ENCODE measurements around the gene CSMD2. TPM values are rescaled to one million over a fixed set of nuclear protein-coding genes. Genes with fewer than 3 reads are reported as not detected.

CSMD2 gene
- total RNA-seq, 1 experiment from 2014 or later, result 2.8 TPM

DNA sequence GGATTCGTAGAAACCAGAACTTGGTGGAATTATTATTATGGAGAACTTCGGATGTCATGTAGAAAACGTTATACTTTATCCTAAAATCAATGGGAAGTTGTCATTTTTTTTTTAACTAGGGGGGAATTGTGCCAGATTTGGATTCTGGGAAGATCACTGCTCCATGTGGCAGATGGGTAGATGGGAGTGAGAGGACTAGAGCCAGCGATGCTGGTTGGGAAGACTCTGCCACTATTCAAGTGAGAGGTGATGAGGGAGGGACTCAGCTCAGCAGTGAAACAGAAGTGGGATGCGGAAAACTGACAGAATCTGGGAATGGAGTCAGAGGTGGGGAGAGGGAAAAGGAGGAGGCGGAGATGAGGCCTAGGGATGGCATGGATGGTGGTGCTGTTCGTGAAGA is 382.3 kb downstream of the CSMD2 start:
- Histone ChIP-seq H3K9me3 (ENCODE audit: low read depth, low read length, poor library complexity, severe bottlenecking) (no peaks in the 10 kb centered on the region), H3K36me3 (ENCODE audit: insufficient read depth, low read length, poor library complexity, severe bottlenecking) (no peaks in the 10 kb centered on the region), H3K27ac (ENCODE audit: low read depth, low read length, poor library complexity, severe bottlenecking) (no peak overlapping the region), H3K27me3 (replicated peaks; ENCODE audit: insufficient read depth, low read depth, low read length, poor library complexity) (no peaks in the 10 kb centered on the region), H3K4me1 (ENCODE audit: insufficient read depth, low read length, poor library complexity, severe bottlenecking) (no peaks in the 10 kb centered on the region), H3K4me3 (ENCODE audit: low read depth, low read length, poor library complexity, severe bottlenecking) (no peak overlapping the region)
- TF ChIP-seq EZH2 (IDR thresholded peaks at IDR 0.05; ENCODE audit: borderline replicate concordance, low read depth, low read length, poor library complexity, severe bottlenecking), result no peak
- TF ChIP-seq, protein P1, sequence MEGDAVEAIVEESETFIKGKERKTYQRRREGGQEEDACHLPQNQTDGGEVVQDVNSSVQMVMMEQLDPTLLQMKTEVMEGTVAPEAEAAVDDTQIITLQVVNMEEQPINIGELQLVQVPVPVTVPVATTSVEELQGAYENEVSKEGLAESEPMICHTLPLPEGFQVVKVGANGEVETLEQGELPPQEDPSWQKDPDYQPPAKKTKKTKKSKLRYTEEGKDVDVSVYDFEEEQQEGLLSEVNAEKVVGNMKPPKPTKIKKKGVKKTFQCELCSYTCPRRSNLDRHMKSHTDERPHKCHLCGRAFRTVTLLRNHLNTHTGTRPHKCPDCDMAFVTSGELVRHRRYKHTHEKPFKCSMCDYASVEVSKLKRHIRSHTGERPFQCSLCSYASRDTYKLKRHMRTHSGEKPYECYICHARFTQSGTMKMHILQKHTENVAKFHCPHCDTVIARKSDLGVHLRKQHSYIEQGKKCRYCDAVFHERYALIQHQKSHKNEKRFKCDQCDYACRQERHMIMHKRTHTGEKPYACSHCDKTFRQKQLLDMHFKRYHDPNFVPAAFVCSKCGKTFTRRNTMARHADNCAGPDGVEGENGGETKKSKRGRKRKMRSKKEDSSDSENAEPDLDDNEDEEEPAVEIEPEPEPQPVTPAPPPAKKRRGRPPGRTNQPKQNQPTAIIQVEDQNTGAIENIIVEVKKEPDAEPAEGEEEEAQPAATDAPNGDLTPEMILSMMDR (conservative IDR thresholded peaks at IDR 0.05; ENCODE audit: low read depth, low read length), result no peak
- intact Hi-C loops (cut with micrococcal nuclease; ENCODE audit: unreplicated experiment), result no loop called here
- DNase-seq (ENCODE audit: low spot score), result no peak
- CTCF ChIA-PET, result no interaction called here
- no TSS peak for BruUV-seq (replicated peaks)
- POLR2A ChIA-PET (ENCODE audit: low non-redundant PET), result no interaction called here

DNA sequence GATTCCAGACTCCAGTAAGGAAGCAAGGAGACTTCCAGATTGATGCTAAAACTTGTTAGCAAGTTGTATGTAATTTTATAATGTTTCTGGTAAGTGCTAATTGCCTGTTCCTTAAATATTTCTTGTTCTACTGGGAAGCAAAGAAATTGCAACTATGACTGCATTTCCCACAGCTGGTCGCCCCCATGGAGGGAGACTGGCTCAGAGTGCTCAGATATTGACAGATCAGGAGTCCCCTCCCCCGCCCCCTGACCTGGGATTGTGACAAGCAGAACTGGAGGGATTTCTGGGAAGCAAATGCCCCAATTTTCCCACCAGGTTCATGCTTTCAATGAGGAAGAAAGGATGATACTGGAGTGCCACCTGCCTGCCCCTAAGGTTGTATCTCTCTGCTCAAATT is 383.4 kb downstream of the CSMD2 start:
- no TSS peak for BruUV-seq (replicated peaks)

DNA sequence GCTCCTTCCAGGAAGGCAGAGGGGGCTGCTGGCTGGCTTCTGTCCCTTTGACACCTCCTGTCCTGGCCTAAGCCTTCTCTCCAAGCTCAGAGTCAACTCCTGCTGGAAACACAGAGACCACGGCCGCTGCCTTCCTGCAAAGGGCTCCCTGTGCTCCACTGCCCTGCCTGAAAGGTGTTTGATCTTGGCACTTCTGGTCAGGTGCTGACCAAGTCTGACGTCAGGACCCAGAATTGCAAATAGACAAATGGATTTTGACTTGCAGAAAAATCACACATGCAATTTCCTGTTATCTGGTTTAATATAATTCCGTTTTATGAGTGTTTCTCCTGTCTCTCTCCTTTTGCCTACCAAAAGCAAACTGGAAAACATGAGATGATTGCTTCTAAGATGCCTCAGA is 387.7 kb downstream of the CSMD2 start:
- H3K4me3 ChIP-seq (ENCODE audit: low read depth, low read length, poor library complexity, severe bottlenecking), result no peak overlapping the region
- DNase-seq (ENCODE audit: low spot score), result no peak
- intact Hi-C loops (cut with micrococcal nuclease; ENCODE audit: unreplicated experiment), result no loop called here
- CTCF ChIA-PET, result no interaction called here
- H3K27ac ChIP-seq (ENCODE audit: low read depth, low read length, poor library complexity, severe bottlenecking), result no peak overlapping the region
- H3K9me3 ChIP-seq (ENCODE audit: low read depth, low read length, poor library complexity, severe bottlenecking), result no peaks in the 10 kb centered on the region
- no peaks in the 10 kb centered on the region for H3K4me1 ChIP-seq (ENCODE audit: insufficient read depth, low read length, poor library complexity, severe bottlenecking)
- no peaks in the 10 kb centered on the region for H3K36me3 ChIP-seq (ENCODE audit: insufficient read depth, low read length, poor library complexity, severe bottlenecking)
- H3K27me3 ChIP-seq (replicated peaks; ENCODE audit: insufficient read depth, low read depth, low read length, poor library complexity), result no peaks in the 10 kb centered on the region
- POLR2A ChIA-PET (ENCODE audit: low non-redundant PET), result no interaction called here
- TF ChIP-seq, protein P1 (conservative IDR thresholded peaks at IDR 0.05; ENCODE audit: low read depth, low read length), result no peak
- no peak for TF ChIP-seq EZH2 (IDR thresholded peaks at IDR 0.05; ENCODE audit: borderline replicate concordance, low read depth, low read length, poor library complexity, severe bottlenecking)
- BruUV-seq (replicated peaks), result no TSS peak

More for the DNA sequence above, 383.4 kb downstream of the CSMD2 start:
- H3K27me3 ChIP-seq (replicated peaks; ENCODE audit: insufficient read depth, low read depth, low read length, poor library complexity), result no peaks in the 10 kb centered on the region
- TF ChIP-seq, protein P1 (conservative IDR thresholded peaks at IDR 0.05; ENCODE audit: low read depth, low read length), result no peak
- no peak for TF ChIP-seq EZH2 (IDR thresholded peaks at IDR 0.05; ENCODE audit: borderline replicate concordance, low read depth, low read length, poor library complexity, severe bottlenecking)
- POLR2A ChIA-PET (ENCODE audit: low non-redundant PET), result no interaction called here
- H3K36me3 ChIP-seq (ENCODE audit: insufficient read depth, low read length, poor library complexity, severe bottlenecking), result no peaks in the 10 kb centered on the region
- intact Hi-C loops (cut with micrococcal nuclease; ENCODE audit: unreplicated experiment), result no loop called here
- CTCF ChIA-PET, result no interaction called here
- no peak for DNase-seq (ENCODE audit: low spot score)
- no peak overlapping the region for H3K4me3 ChIP-seq (ENCODE audit: low read depth, low read length, poor library complexity, severe bottlenecking)
- no peak overlapping the region for H3K27ac ChIP-seq (ENCODE audit: low read depth, low read length, poor library complexity, severe bottlenecking)
- H3K4me1 ChIP-seq (ENCODE audit: insufficient read depth, low read length, poor library complexity, severe bottlenecking), result no peaks in the 10 kb centered on the region
- H3K9me3 ChIP-seq (ENCODE audit: low read depth, low read length, poor library complexity, severe bottlenecking), result no peaks in the 10 kb centered on the region
